Ishikawa (cell line): ENCODE measurements around the gene HIVEP1.

Experiments used
- CEBPB ChIP-seq: IDR thresholded peaks from 2 replicates; pipeline ENCODE4 v1.6.1; 2012
- CREB1 ChIP-seq: IDR thresholded peaks from 2 replicates; pipeline ENCODE4 v1.6.1; 2012; ENCODE audit warnings: low read depth
- EGR1 ChIP-seq: IDR thresholded peaks from 2 replicates; pipeline ENCODE4 v1.6.1; 2012
- EP300 ChIP-seq: IDR thresholded peaks from 2 replicates; pipeline ENCODE4 v1.6.1; 2012; ENCODE audit warnings: borderline replicate concordance
- FOXM1 ChIP-seq: IDR thresholded peaks from 2 replicates; pipeline ENCODE4 v1.6.1; 2012; ENCODE audit warnings: low read depth, borderline replicate concordance
- MAX ChIP-seq: IDR thresholded peaks from 2 replicates; pipeline ENCODE4 v1.6.1; 2012
- RAD21 ChIP-seq: IDR thresholded peaks from 2 replicates; pipeline ENCODE4 v1.6.1; 2012; ENCODE audit warnings: low read depth
- REST ChIP-seq: IDR thresholded peaks from 2 replicates; pipeline ENCODE4 v1.6.1; 2012; ENCODE audit warnings: low read depth, mild to moderate bottlenecking
- TAF1 ChIP-seq: IDR thresholded peaks from 2 replicates; pipeline ENCODE4 v1.6.1; 2012; ENCODE audit warnings: low read depth, mild to moderate bottlenecking
- TCF12 ChIP-seq: IDR thresholded peaks from 2 replicates; pipeline ENCODE4 v1.6.1; 2012; ENCODE audit warnings: low read depth
- USF1 ChIP-seq: IDR thresholded peaks from 2 replicates; pipeline ENCODE4 v1.6.1; 2012
- YY1 ChIP-seq: IDR thresholded peaks from 2 replicates; pipeline ENCODE4 v1.6.1; 2012; ENCODE audit warnings: low read depth
- ZBTB7A ChIP-seq: IDR thresholded peaks from 2 replicates; pipeline ENCODE4 v1.6.1; 2012; ENCODE audit warnings: low read depth

DNA sequence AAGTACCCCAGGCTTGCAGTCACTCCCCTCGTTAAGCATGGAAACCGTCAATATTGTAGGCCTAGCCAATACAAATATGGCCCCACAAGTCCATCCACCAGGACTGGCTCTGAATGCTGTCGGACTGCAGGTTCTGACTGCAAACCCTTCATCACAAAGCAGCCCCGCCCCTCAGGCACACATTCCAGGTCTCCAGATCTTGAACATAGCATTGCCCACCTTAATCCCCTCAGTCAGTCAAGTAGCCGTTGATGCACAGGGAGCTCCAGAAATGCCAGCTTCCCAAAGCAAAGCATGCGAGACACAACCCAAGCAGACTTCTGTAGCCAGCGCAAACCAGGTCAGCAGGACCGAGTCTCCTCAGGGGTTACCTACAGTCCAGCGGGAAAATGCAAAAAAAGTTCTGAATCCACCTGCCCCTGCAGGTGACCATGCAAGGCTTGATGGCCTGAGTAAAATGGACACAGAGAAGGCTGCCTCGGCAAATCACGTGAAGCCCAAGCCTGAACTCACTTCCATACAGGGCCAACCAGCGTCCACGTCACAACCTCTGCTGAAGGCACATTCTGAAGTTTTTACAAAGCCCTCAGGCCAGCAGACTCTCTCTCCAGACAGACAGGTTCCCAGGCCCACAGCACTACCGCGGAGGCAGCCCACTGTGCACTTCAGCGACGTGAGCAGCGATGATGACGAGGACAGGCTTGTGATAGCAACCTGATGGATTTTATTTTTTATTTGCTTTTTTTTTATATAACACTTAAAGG lies 151.8 kb downstream of the HIVEP1 start:
- TF ChIP-seq CEBPB, result no peak
- TF ChIP-seq TAF1, result no peak
- no peak for TF ChIP-seq FOXM1
- TF ChIP-seq REST, result no peak
- no peak for TF ChIP-seq YY1
- TF ChIP-seq RAD21, result no peak
- no peak for TF ChIP-seq EGR1
- TF ChIP-seq MAX, result no peak
- TF ChIP-seq CREB1, result no peak
- no peak for TF ChIP-seq ZBTB7A
- no peak for TF ChIP-seq EP300
- TF ChIP-seq TCF12, result no peak
- no peak for TF ChIP-seq USF1
